Fibroblast of mammary gland (primary cell): ENCODE results near the gene FOXI1.

ENCODE experiments used
- DNase-seq: peaks from one replicate; pipeline ENCODE4 v3.0.0-alpha.2; 2010; ENCODE audit warnings: low read depth
- H3K4me3 ChIP-seq: 2 replicates; pipeline ENCODE4 v1.5.1; 2011; ENCODE audit warnings: low read depth, mild to moderate bottlenecking, low read length, moderate library complexity; ENCODE audit not compliant: control insufficient read depth
- TF ChIP-seq, protein P1 (sequence below): conservative IDR thresholded peaks from 2 replicates; pipeline ENCODE4 v1.5.1; 2011; ENCODE audit warnings: low read depth, low read length, inconsistent platforms; ENCODE audit not compliant: control insufficient read depth, insufficient read depth

FOXI1 gene

DNA sequence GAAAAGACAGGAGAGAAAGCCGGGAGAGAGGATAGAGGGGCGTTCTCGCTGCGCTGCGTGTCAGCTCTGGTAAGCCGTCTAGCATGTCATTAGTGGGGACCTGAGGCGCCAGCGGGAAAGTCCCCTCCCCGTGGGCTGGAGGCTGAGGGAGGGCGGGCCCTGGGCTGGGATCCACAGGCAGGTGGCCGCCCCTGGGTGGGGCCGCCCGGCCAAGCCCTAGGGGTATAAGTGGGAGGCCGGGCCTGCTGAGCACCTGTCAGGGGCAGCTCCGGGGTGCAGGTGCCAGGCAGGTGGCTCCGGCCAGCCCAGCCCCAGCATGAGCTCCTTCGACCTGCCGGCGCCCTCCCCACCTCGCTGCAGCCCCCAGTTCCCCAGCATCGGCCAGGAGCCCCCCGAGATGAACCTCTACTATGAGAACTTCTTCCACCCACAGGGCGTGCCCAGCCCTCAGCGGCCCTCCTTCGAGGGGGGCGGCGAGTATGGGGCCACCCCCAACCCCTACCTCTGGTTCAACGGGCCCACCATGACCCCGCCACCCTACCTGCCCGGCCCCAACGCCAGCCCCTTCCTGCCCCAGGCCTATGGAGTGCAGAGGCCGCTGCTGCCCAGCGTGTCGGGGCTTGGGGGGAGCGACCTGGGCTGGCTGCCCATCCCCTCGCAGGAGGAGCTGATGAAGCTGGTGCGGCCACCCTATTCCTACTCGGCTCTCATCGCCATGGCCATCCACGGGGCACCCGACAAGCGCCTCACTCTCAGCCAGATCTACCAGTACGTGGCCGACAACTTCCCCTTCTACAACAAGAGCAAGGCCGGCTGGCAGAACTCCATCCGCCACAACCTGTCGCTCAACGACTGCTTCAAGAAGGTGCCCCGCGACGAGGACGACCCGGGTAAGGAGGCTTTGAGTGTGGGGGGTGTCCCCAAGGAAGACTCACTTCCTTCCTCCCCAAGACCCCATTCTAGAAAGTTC is at the start of gene FOXI1:
Gene FOXI1 (plus strand): TSS at position 256 of the 970 bp plus-strand sequence. CDS start 61 bp downstream, at position 317.
- no peak within 1 kb of the TSS for H3K4me3 ChIP-seq
- TF ChIP-seq, protein P1, sequence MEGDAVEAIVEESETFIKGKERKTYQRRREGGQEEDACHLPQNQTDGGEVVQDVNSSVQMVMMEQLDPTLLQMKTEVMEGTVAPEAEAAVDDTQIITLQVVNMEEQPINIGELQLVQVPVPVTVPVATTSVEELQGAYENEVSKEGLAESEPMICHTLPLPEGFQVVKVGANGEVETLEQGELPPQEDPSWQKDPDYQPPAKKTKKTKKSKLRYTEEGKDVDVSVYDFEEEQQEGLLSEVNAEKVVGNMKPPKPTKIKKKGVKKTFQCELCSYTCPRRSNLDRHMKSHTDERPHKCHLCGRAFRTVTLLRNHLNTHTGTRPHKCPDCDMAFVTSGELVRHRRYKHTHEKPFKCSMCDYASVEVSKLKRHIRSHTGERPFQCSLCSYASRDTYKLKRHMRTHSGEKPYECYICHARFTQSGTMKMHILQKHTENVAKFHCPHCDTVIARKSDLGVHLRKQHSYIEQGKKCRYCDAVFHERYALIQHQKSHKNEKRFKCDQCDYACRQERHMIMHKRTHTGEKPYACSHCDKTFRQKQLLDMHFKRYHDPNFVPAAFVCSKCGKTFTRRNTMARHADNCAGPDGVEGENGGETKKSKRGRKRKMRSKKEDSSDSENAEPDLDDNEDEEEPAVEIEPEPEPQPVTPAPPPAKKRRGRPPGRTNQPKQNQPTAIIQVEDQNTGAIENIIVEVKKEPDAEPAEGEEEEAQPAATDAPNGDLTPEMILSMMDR, result no peak
- no peak for DNase-seq

DNA sequence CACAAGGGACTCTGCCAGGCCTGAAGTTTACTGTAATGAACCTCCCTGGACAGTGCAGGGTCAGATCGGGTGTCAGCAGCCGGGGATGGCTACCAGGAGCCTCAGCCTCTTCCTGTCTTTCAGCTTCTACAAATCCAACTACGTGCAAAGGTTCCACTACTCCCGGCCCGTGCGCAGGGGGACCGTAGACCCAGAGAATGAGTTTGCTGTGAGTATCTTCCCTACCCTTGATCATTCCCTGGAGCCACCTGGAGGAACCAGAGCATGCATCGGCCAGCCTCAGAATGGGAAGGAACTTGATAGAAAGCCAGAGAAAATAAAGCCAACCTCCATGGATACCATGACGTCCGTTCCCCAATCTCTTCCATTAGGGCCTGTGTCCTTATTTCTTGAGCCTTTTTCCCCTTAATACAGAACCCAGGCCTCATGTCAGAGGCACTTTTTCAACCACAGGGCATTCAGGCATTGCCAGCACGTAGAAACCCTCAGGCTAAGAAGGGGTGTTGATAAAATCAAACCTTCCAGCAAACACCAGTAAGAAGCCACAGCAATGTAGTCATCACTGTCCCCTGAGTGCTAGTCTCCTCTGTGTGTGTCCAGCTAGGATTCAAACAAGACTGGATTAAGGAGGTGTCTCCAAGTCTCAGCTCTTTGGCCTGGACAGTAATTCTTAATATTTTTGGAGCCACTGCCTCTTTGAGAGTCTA is 49.0 kb upstream of the FOXI1 start:
- no peak overlapping the region for H3K4me3 ChIP-seq
- no peak for DNase-seq
- TF ChIP-seq, protein P1, result no peak

DNA sequence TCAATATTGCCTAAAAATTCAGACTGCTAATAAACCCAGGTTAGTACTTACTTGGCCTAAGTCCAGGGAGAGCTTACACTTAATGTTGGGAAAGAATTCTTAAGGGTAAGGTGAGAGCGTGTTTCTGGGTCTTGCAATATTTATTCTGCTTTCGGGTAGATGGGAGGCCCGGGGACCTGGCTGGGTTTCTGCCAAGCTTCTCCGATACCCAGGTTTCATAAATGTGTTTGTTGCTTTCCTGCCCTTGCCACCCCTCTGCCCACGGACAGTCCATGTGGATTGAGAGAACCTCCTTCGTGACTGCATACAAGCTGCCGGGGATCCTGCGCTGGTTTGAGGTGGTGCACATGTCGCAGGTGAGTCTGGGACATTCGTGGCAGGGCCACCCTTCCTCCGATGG is 48.4 kb upstream of the FOXI1 start:
- H3K4me3 ChIP-seq, result no peak overlapping the region
- DNase-seq, result no peak
- TF ChIP-seq, protein P1, result no peak

DNA sequence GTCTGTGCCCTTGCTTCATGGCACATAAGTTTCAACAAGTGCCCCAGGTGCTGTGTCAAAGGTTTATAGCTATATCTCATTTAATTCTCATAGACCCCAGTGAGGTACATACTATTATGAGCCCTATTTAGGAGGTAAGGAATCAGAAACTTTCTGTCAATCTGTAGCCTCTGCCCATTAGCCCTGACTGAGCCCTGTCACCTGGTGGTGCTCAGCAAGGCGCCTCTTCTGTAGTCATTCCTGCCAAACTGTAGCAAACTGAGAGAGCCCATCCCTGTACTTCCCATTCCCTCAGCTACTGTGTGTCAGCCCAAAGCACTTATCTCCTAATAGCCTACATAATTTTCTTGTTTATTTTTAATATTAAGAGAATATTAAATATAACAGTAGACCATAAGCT is 46.5 kb upstream of the FOXI1 start:
- H3K4me3 ChIP-seq, result no peak overlapping the region
- DNase-seq, result no peak
- TF ChIP-seq, protein P1, result no peak

DNA sequence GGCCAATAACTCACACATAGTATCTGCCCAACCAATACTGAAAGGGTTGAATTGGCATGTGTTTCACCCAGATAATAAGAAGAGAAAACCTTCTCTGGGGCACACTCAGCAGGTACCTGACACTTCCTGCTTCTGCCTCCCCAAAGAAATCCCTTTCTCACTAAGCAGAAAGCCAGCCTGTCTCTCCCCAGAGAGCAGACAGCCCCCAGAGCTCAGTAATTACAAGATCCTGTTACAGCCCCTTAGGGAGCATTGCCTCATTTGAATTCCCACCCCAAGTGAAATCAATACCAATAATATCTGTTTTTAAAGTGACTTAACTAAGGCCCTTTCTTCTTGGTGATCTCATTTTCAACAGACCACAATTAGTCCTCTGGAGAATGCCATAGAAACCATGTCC is 38.5 kb upstream of the FOXI1 start:
- TF ChIP-seq, protein P1, result no peak
- no peak overlapping the region for H3K4me3 ChIP-seq
- DNase-seq, result no peak

DNA sequence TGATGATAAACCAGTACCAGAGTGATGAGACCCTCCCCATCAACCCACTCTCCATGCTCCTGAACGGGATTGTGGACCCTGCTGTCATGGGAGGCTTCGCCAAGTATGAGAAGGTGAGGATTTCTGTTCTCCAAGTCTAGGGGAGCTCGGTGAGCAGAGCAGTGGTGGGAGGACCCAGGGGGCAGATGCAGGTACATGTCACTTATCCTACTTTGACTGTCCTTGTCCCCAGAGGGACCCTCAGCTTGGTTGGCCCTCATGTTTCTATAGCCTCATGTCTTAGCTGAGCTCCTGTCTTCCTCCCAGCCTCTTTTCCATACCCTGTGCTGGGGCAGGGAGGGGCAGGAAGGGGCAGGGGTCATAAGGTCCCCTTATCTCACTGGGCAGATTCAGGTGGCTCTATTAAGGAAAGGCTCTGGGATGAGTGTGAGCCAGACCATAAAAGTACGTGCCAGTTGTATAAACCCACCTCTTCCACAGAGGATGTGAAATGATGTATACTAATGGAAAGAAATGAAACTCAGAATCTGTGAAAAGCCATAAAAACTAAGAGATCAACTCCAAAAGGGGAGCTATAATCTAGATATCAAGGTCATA is 38.0 kb upstream of the FOXI1 start:
- no peak overlapping the region for H3K4me3 ChIP-seq
- TF ChIP-seq, protein P1, result no peak
- no peak for DNase-seq
